Measurements from ENCODE around the gene PDCD4. TPM values are rescaled to one million over a fixed set of nuclear protein-coding genes. Genes with fewer than 3 reads are reported as not detected.

Gene PDCD4
- total RNA-seq, 1 experiment from 2014 or later = 32.7 TPM

DNA sequence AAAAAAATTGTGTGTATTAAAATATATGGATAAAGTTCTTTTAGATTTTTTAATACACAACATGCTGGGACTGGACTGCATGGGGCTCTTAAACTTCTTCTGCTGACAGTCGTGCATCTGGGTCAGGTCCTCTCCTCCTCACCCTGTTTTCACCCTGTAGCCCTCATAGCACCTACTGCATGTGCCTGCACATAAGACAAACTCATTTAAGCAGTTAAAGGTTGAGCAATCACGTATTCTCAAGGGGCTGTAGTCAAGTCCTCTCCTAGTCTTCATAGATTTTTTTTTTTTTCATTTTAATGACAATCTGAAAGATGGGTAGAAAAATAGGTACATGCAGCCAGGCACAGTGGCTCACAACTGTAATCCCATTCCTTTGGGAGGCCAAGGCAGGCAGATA lies 23.6 kb upstream of the PDCD4 start (continued):
- TF ChIP-seq, protein P1, sequence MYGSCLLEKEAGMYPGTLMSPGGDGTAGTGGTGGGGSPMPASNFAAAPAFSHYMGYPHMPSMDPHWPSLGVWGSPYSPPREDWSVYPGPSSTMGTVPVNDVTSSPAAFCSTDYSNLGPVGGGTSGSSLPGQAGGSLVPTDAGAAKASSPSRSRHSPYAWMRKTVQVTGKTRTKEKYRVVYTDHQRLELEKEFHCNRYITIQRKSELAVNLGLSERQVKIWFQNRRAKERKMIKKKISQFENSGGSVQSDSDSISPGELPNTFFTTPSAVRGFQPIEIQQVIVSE (CRISPR knock-in tag; IDR thresholded peaks at IDR 0.05; ENCODE audit: borderline replicate concordance) = no peak
- no peak for TF ChIP-seq ZNF416 (CRISPR knock-in tag; IDR thresholded peaks at IDR 0.05)
- TF ChIP-seq CREM (CRISPR knock-in tag; IDR thresholded peaks at IDR 0.05) = no peak
- no peak for TF ChIP-seq IRF2 (CRISPR knock-in tag; IDR thresholded peaks at IDR 0.05; ENCODE audit: borderline replicate concordance, low read depth)
- no peak for TF ChIP-seq ARID4B (CRISPR knock-in tag; IDR thresholded peaks at IDR 0.05; ENCODE audit: borderline replicate concordance)
- no peak for TF ChIP-seq RELA (CRISPR knock-in tag; IDR thresholded peaks at IDR 0.05; ENCODE audit: borderline replicate concordance)
- TF ChIP-seq MAX (CRISPR knock-in tag; IDR thresholded peaks at IDR 0.05) = no peak
- no peak for TF ChIP-seq CBFB (CRISPR knock-in tag; IDR thresholded peaks at IDR 0.05; ENCODE audit: low read depth)

DNA sequence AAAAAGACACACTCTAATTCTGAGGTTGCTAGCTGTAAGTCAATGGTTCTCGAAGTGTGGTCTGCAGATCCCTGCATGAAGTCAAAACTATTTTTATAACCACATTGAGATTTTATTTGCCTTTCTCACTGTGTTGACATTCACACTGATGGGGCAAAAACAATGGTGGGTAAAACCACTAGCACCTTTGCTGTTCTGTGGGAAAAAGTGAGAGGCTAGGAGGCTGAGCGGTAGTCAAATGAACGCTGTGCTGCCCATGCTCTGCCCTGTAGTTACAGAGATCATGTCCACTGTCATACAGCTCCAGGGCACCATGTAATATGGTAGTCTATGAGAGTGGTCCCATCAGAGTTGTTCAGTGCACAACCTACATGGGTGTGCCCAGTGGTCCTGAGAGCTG lies 21.6 kb upstream of the PDCD4 start:
- POLR2A ChIA-PET = no interaction called here
- Mint-ChIP-seq H3K4me3 (no peak overlapping the region), H3K4me1 (0 out of 2 replicates have a peak, but pooled peaks cover 3% of the 10 kb centered on the region), H3K9me3 (peaks cover 2% of the 10 kb centered on the region), H3K27ac (no peak overlapping the region), H3K36me3 (no peaks in the 10 kb centered on the region), H3K27me3 (ENCODE audit: low read depth) (no peaks in the 10 kb centered on the region)
- ATAC-seq (no peak), DNase-seq (ENCODE audit: low spot score) (no peak)
- CTCF ChIA-PET = no interaction called here
- TF ChIP-seq, protein P2, sequence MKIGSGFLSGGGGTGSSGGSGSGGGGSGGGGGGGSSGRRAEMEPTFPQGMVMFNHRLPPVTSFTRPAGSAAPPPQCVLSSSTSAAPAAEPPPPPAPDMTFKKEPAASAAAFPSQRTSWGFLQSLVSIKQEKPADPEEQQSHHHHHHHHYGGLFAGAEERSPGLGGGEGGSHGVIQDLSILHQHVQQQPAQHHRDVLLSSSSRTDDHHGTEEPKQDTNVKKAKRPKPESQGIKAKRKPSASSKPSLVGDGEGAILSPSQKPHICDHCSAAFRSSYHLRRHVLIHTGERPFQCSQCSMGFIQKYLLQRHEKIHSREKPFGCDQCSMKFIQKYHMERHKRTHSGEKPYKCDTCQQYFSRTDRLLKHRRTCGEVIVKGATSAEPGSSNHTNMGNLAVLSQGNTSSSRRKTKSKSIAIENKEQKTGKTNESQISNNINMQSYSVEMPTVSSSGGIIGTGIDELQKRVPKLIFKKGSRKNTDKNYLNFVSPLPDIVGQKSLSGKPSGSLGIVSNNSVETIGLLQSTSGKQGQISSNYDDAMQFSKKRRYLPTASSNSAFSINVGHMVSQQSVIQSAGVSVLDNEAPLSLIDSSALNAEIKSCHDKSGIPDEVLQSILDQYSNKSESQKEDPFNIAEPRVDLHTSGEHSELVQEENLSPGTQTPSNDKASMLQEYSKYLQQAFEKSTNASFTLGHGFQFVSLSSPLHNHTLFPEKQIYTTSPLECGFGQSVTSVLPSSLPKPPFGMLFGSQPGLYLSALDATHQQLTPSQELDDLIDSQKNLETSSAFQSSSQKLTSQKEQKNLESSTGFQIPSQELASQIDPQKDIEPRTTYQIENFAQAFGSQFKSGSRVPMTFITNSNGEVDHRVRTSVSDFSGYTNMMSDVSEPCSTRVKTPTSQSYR (CRISPR knock-in tag; IDR thresholded peaks at IDR 0.05) = no peak
- TF ChIP-seq, protein P3, sequence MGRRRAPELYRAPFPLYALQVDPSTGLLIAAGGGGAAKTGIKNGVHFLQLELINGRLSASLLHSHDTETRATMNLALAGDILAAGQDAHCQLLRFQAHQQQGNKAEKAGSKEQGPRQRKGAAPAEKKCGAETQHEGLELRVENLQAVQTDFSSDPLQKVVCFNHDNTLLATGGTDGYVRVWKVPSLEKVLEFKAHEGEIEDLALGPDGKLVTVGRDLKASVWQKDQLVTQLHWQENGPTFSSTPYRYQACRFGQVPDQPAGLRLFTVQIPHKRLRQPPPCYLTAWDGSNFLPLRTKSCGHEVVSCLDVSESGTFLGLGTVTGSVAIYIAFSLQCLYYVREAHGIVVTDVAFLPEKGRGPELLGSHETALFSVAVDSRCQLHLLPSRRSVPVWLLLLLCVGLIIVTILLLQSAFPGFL (CRISPR knock-in tag; IDR thresholded peaks at IDR 0.05; ENCODE audit: borderline replicate concordance) = no peak
- no peak for TF ChIP-seq ZNF317 (CRISPR knock-in tag; IDR thresholded peaks at IDR 0.05; ENCODE audit: borderline replicate concordance, low read depth)
- no peak for TF ChIP-seq STAT6 (CRISPR knock-in tag; conservative IDR thresholded peaks at IDR 0.05; ENCODE audit: low read depth)
- TF ChIP-seq OVOL2 (CRISPR knock-in tag; IDR thresholded peaks at IDR 0.05; ENCODE audit: borderline replicate concordance) = no peak
- no peak for TF ChIP-seq HMGA2 (CRISPR knock-in tag; IDR thresholded peaks at IDR 0.05)
- TF ChIP-seq ETV6 (CRISPR knock-in tag; IDR thresholded peaks at IDR 0.05) = no peak
- no peak for TF ChIP-seq ZNF138 (CRISPR knock-in tag; conservative IDR thresholded peaks at IDR 0.05)
- TF ChIP-seq, protein P4, sequence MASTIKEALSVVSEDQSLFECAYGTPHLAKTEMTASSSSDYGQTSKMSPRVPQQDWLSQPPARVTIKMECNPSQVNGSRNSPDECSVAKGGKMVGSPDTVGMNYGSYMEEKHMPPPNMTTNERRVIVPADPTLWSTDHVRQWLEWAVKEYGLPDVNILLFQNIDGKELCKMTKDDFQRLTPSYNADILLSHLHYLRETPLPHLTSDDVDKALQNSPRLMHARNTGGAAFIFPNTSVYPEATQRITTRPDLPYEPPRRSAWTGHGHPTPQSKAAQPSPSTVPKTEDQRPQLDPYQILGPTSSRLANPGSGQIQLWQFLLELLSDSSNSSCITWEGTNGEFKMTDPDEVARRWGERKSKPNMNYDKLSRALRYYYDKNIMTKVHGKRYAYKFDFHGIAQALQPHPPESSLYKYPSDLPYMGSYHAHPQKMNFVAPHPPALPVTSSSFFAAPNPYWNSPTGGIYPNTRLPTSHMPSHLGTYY (CRISPR knock-in tag; IDR thresholded peaks at IDR 0.05) = no peak
- no peak for TF ChIP-seq JAZF1 (CRISPR knock-in tag; IDR thresholded peaks at IDR 0.05)
- TF ChIP-seq MYBL2 (CRISPR knock-in tag; IDR thresholded peaks at IDR 0.05) = no peak
- no peak for TF ChIP-seq SOX15 (CRISPR knock-in tag; IDR thresholded peaks at IDR 0.05)
- TF ChIP-seq ZNF219 (CRISPR knock-in tag; IDR thresholded peaks at IDR 0.05; ENCODE audit: borderline replicate concordance) = no peak
- TF ChIP-seq IRF2 (CRISPR knock-in tag; IDR thresholded peaks at IDR 0.05; ENCODE audit: borderline replicate concordance, low read depth) = no peak
- TF ChIP-seq, protein P5, sequence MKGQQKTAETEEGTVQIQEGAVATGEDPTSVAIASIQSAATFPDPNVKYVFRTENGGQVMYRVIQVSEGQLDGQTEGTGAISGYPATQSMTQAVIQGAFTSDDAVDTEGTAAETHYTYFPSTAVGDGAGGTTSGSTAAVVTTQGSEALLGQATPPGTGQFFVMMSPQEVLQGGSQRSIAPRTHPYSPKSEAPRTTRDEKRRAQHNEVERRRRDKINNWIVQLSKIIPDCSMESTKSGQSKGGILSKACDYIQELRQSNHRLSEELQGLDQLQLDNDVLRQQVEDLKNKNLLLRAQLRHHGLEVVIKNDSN (CRISPR knock-in tag; IDR thresholded peaks at IDR 0.05) = no peak
- no peak for TF ChIP-seq FOXJ3 (CRISPR knock-in tag; IDR thresholded peaks at IDR 0.05; ENCODE audit: borderline replicate concordance)

Data from WTC11 (cell line).